ENCODE measurements around the gene IGF2BP1.
"Not testable (repeated sequence)": the region's sequence is repeated elsewhere in the genome, so short reads cannot be mapped to it uniquely, and the experiment has no call there.

IGF2BP1 gene

GRCh38 chr17:49085046-49085445 is 87.9 kb downstream of the IGF2BP1 start:
- H3K4me1 Mint-ChIP-seq, H3K36me3 Mint-ChIP-seq, H3K4me3 Mint-ChIP-seq, H3K27ac Mint-ChIP-seq, H3K9me3 Mint-ChIP-seq: not testable (repeated sequence)
- peaks cover 11% of the 10 kb centered on the region for H3K27me3 Mint-ChIP-seq

- no peak overlapping the region for H3K27ac Mint-ChIP-seq
- H3K36me3 Mint-ChIP-seq, result no peaks in the 10 kb centered on the region
- no peaks in the 10 kb centered on the region for H3K4me1 Mint-ChIP-seq
- H3K4me3 Mint-ChIP-seq, result no peak overlapping the region
- H3K9me3 Mint-ChIP-seq, result no peaks in the 10 kb centered on the region
- peaks cover 11% of the 10 kb centered on the region for H3K27me3 Mint-ChIP-seq
Observed at GRCh38 chr17:49085565-49086315, 88.6 kb downstream of the IGF2BP1 start.

- peaks cover 11% of the 10 kb centered on the region for H3K27me3 Mint-ChIP-seq
- H3K36me3 Mint-ChIP-seq, result no peaks in the 10 kb centered on the region
Observed at GRCh38 chr17:49086316-49086605, 89.1 kb downstream of the IGF2BP1 start.

GRCh38 chr17:49086649-49087048 is 89.5 kb downstream of the IGF2BP1 start:
- H3K9me3 Mint-ChIP-seq, result no peaks in the 10 kb centered on the region
- no peak overlapping the region for H3K4me3 Mint-ChIP-seq
- no peaks in the 10 kb centered on the region for H3K4me1 Mint-ChIP-seq
- H3K27me3 Mint-ChIP-seq, result peaks cover 11% of the 10 kb centered on the region
- no peaks in the 10 kb centered on the region for H3K36me3 Mint-ChIP-seq
- H3K27ac Mint-ChIP-seq, result no peak overlapping the region

More at GRCh38 chr17:49086316-49086605, 89.1 kb downstream of the IGF2BP1 start:
- Mint-ChIP-seq H3K4me3 (no peak overlapping the region), H3K9me3 (no peaks in the 10 kb centered on the region), H3K27ac (no peak overlapping the region), H3K4me1 (no peaks in the 10 kb centered on the region)

GRCh38 chr17:49089094-49089493 is 91.9 kb downstream of the IGF2BP1 start:
- H3K36me3 Mint-ChIP-seq, result no peaks in the 10 kb centered on the region
- no peak overlapping the region for H3K4me3 Mint-ChIP-seq
- no peaks in the 10 kb centered on the region for H3K9me3 Mint-ChIP-seq
- no peaks in the 10 kb centered on the region for H3K4me1 Mint-ChIP-seq
- no peak overlapping the region for H3K27ac Mint-ChIP-seq
- H3K27me3 Mint-ChIP-seq, result peaks cover 11% of the 10 kb centered on the region

GRCh38 chr17:49090878-49091594 is 93.9 kb downstream of the IGF2BP1 start:
- Mint-ChIP-seq H3K27me3 (peaks cover 9% of the 10 kb centered on the region), H3K4me3 (no peak overlapping the region), H3K4me1 (no peaks in the 10 kb centered on the region), H3K9me3 (no peaks in the 10 kb centered on the region), H3K27ac (no peak overlapping the region), H3K36me3 (no peaks in the 10 kb centered on the region)

GRCh38 chr17:49093131-49093530 is 95.9 kb downstream of the IGF2BP1 start:
- no peak overlapping the region for H3K27ac Mint-ChIP-seq
- H3K4me1 Mint-ChIP-seq, result no peaks in the 10 kb centered on the region
- H3K4me3 Mint-ChIP-seq, result no peak overlapping the region
- peaks cover 4% of the 10 kb centered on the region for H3K27me3 Mint-ChIP-seq
- no peaks in the 10 kb centered on the region for H3K9me3 Mint-ChIP-seq
- no peaks in the 10 kb centered on the region for H3K36me3 Mint-ChIP-seq

GRCh38 chr17:49100601-49101000 is 103.4 kb downstream of the IGF2BP1 start:
- Mint-ChIP-seq H3K27ac (no peak overlapping the region), H3K4me3 (no peak overlapping the region), H3K4me1 (no peaks in the 10 kb centered on the region), H3K9me3 (no peaks in the 10 kb centered on the region), H3K27me3 (no peaks in the 10 kb centered on the region), H3K36me3 (no peaks in the 10 kb centered on the region)

- Mint-ChIP-seq H3K27me3 (no peaks in the 10 kb centered on the region), H3K4me1 (no peaks in the 10 kb centered on the region), H3K36me3 (no peaks in the 10 kb centered on the region), H3K4me3 (no peak overlapping the region), H3K9me3 (no peaks in the 10 kb centered on the region), H3K27ac (no peak overlapping the region)
Observed at GRCh38 chr17:49101054-49101534, 103.9 kb downstream of the IGF2BP1 start.

- H3K36me3 Mint-ChIP-seq, H3K4me3 Mint-ChIP-seq, H3K27ac Mint-ChIP-seq, H3K4me1 Mint-ChIP-seq, H3K9me3 Mint-ChIP-seq, H3K27me3 Mint-ChIP-seq: not testable (repeated sequence)
Observed at GRCh38 chr17:49103360-49103759, 106.2 kb downstream of the IGF2BP1 start.

- Mint-ChIP-seq H3K4me3 (no peak overlapping the region), H3K4me1 (no peaks in the 10 kb centered on the region), H3K36me3 (no peaks in the 10 kb centered on the region), H3K27me3 (no peaks in the 10 kb centered on the region), H3K27ac (no peak overlapping the region), H3K9me3 (no peaks in the 10 kb centered on the region)
Observed at GRCh38 chr17:49104511-49105074, 107.4 kb downstream of the IGF2BP1 start.

Data from activated naive CD4-positive, alpha-beta T cell treated with anti-CD3 and anti-CD28 coated beads, Interleukin-2, amount 50 U/mL, for 24 hours (primary cell).